HTR-8/SVneo (cell line): ENCODE data around the gene ATXN1.

Source experiments
- DNase-seq: peaks from one replicate; pipeline ENCODE4 v3.0.0; 2011; ENCODE audit warnings: low spot score, mixed read lengths; ENCODE audit not compliant: insufficient read length
- FAIRE-seq: peaks from 2 replicates; lab custom pipeline; 2011; peaks lifted over from hg19 to GRCh38; lab: Jason Lieb, UNC

ATXN1 gene

GRCh38 chr6:16596616-16597331 lies 164.5 kb downstream of the ATXN1 start:
- FAIRE-seq (no peak), DNase-seq (no peak)

- FAIRE-seq (peak; percentile 70), DNase-seq (no peak)
Observed at GRCh38 chr6:16595514-16596120, 165.6 kb downstream of the ATXN1 start.

- FAIRE-seq (no peak), DNase-seq (no peak)
Observed at GRCh38 chr6:16594849-16595248, 166.4 kb downstream of the ATXN1 start.

GRCh38 chr6:16592223-16592911 lies 168.9 kb downstream of the ATXN1 start:
- no peak for DNase-seq
- FAIRE-seq, result no peak

- DNase-seq, result no peak
- no peak for FAIRE-seq
Observed at GRCh38 chr6:16591396-16592222, 169.7 kb downstream of the ATXN1 start.

GRCh38 chr6:16585805-16586204 lies 175.5 kb downstream of the ATXN1 start:
- no peak for DNase-seq
- no peak for FAIRE-seq

- DNase-seq (no peak), FAIRE-seq (no peak)
Observed at GRCh38 chr6:16583144-16583762, 178.0 kb downstream of the ATXN1 start.

- no peak for FAIRE-seq
- DNase-seq, result no peak
Observed at GRCh38 chr6:16582446-16583143, 178.7 kb downstream of the ATXN1 start.

- DNase-seq (no peak), FAIRE-seq (no peak)
Observed at GRCh38 chr6:16578695-16579285, 182.5 kb downstream of the ATXN1 start.

GRCh38 chr6:16576451-16577368 lies 184.6 kb downstream of the ATXN1 start:
- DNase-seq (no peak), FAIRE-seq (no peak)

- FAIRE-seq (no peak), DNase-seq (no peak)
Observed at GRCh38 chr6:16575655-16576054, 185.6 kb downstream of the ATXN1 start.

GRCh38 chr6:16572943-16573342 lies 188.3 kb downstream of the ATXN1 start:
- no peak for DNase-seq
- no peak for FAIRE-seq

GRCh38 chr6:16572317-16572716 lies 188.9 kb downstream of the ATXN1 start:
- no peak for DNase-seq
- no peak for FAIRE-seq

- FAIRE-seq, result no peak
Observed at GRCh38 chr6:16570946-16571345, 190.3 kb downstream of the ATXN1 start.

GRCh38 chr6:16570221-16570553 lies 191.1 kb downstream of the ATXN1 start:
- no peak for FAIRE-seq
- no peak for DNase-seq

More at GRCh38 chr6:16570946-16571345, 190.3 kb downstream of the ATXN1 start:
- no peak for DNase-seq

GRCh38 chr6:16568128-16568527 lies 193.1 kb downstream of the ATXN1 start:
- no peak for DNase-seq
- FAIRE-seq, result no peak

- no peak for FAIRE-seq
Observed at GRCh38 chr6:16567071-16567470, 194.2 kb downstream of the ATXN1 start.

GRCh38 chr6:16564436-16564835 lies 196.8 kb downstream of the ATXN1 start:
- no peak for DNase-seq
- peak; percentile 65 for FAIRE-seq

More at GRCh38 chr6:16567071-16567470, 194.2 kb downstream of the ATXN1 start:
- DNase-seq, result no peak
